CD4-positive, alpha-beta T cell (primary cell): ENCODE measurements around the gene STX16. TPM values are rescaled to one million over a fixed set of nuclear protein-coding genes. Genes with fewer than 3 reads are reported as not detected.

Experiments used
- ATAC-seq: fragments of 200-7000 bp; cut with Tn5 transposase; one replicate; pipeline ENCODE4 v1.10.0; 2022; ENCODE audit warnings: mild to moderate bottlenecking; ENCODE audit not compliant: poor library complexity
- CTCF ChIA-PET: fragments of 350-600 bp; sonication (Branson Sonifier 250); formaldehyde crosslinking; loops from one replicate; lab custom pipeline; 2021; ENCODE audit warnings: antibody characterized with exemption, inconsistent platforms; lab: Charles Lee
- POLR2A ChIA-PET: fragments of 350-600 bp; sonication (Branson Sonifier 250); formaldehyde crosslinking; loops from one replicate; lab custom pipeline; 2021; ENCODE audit warnings: antibody characterized with exemption, inconsistent platforms; lab: Charles Lee
- DNase-seq, 14 experiments: peaks; one replicate each; pipeline ENCODE4 v3.0.0-alpha.2; 2013 to 2020; ENCODE audit warnings: mixed read lengths in 2 of 14
- H3K27ac ChIP-seq, 2 donors: one replicate each; pipeline versions ENCODE4 v1.5.1 to v1.7.0; 2013; ENCODE audit warnings: low read length in 2 of 2, low read depth in 1 of 2, mild to moderate bottlenecking in 1 of 2
- H3K27me3 ChIP-seq, 2 experiments: 1 replicate in 1 of 2; 2 replicates in 1 of 2; pipeline versions ENCODE4 v1.6.1 to v1.7.0; 2013; ENCODE audit warnings: low read length in 2 of 2, control low read depth in 1 of 2, mild to moderate bottlenecking in 1 of 2, moderate library complexity in 1 of 2; ENCODE audit not compliant: insufficient read depth in 2 of 2, control insufficient read depth in 1 of 2
- H3K36me3 ChIP-seq: one replicate; pipeline ENCODE4 v1.6.1; 2013; ENCODE audit warnings: low read length, control low read depth; ENCODE audit not compliant: insufficient read depth
- H3K4me1 ChIP-seq: one replicate; pipeline ENCODE4 v1.6.1; 2013; ENCODE audit warnings: low read length, control low read depth; ENCODE audit not compliant: insufficient read depth
- H3K4me3 ChIP-seq: one replicate; pipeline ENCODE4 v1.5.1; 2013; ENCODE audit warnings: mild to moderate bottlenecking, low read length, moderate library complexity
- H3K9me3 ChIP-seq, 2 experiments: 1 replicate in 1 of 2; 2 replicates in 1 of 2; pipeline versions ENCODE4 v1.6.1 to v1.7.0; 2013; ENCODE audit warnings: low read length in 2 of 2, mild to moderate bottlenecking in 2 of 2, control low read depth in 1 of 2, moderate library complexity in 1 of 2; ENCODE audit not compliant: control insufficient read depth in 1 of 2, insufficient read depth in 1 of 2
- H3K27ac Mint-ChIP-seq: one replicate; pipeline ENCODE4 v1.8.0; 2020; ENCODE audit warnings: mixed read lengths
- H3K27me3 Mint-ChIP-seq: one replicate; pipeline ENCODE4 v1.8.0; 2021; ENCODE audit warnings: mixed read lengths
- H3K36me3 Mint-ChIP-seq: one replicate; pipeline ENCODE4 v1.8.0; 2021; ENCODE audit warnings: low read depth, mixed read lengths
- H3K4me1 Mint-ChIP-seq: one replicate; pipeline ENCODE4 v1.8.0; 2021; ENCODE audit warnings: low read depth, mixed read lengths
- H3K4me3 Mint-ChIP-seq: one replicate; pipeline ENCODE4 v1.8.0; 2020; ENCODE audit warnings: mild to moderate bottlenecking, mixed read lengths
- H3K9me3 Mint-ChIP-seq: one replicate; pipeline ENCODE4 v1.8.0; 2020; ENCODE audit warnings: mixed read lengths
- CTCF ChIP-seq: fragments of 200-600 bp; IDR thresholded peaks from one replicate; pipeline ENCODE4 v1.8.0; 2022; ENCODE audit warnings: antibody characterized with exemption, mild to moderate bottlenecking
- intact Hi-C, 2 experiments: fragments of 100-400 bp; cut with DNase I in 1 of 2; cut with micrococcal nuclease in 1 of 2; formaldehyde crosslinking; loops; one replicate each; pipeline versions ENCODE4 v1.15.1 to v1.9.0; 2023 to 2025; cut with DNase I, micrococcal nuclease
- total RNA-seq, 174 experiments: library from RNA in 2 of 174; stranded (reverse) in 2 of 174; gene quantifications; one replicate each; pipeline ENCODE4 v1.2.3 and lab custom pipeline; 2021 to 2026

STX16 gene
- total RNA-seq, 2 experiments from 2014 or later: 179 to 181 TPM

DNA sequence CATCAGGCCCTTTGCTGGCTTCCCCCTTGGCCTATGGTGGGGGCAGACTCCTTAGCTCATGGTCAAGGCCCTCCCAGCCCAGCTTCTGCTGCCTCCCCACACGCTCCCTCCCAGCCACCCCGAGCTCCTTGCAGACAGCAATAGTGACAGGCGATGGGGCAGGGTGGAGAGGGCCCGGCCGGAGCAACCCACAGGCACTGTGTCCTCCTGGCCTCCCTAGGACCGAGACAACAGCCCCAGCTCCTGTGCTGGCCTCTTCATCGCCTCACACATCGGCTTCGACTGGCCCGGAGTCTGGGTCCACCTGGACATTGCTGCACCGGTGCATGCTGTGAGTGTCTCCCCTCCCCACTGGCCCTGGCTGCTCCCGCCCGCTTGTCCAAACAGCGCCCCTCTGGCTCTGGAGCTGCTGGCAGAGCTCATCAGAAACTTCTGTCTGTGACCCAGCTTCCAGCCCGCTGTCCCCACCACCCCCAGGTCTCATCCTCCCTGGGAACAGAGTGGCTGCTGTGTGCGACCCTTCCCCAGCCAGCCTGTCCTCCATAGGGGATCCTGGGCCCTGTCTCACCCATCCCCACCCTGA lies 63.3 kb downstream of the STX16 start:
- H3K9me3 ChIP-seq: no peaks in the 10 kb centered on the region
- DNase-seq: peak in 1 of 14 experiments; percentile 8
- peaks cover 3% of the 10 kb centered on the region for H3K36me3 ChIP-seq
- H3K4me1 Mint-ChIP-seq: no peaks in the 10 kb centered on the region
- intact Hi-C loops: no loop called here
- H3K9me3 Mint-ChIP-seq: no peaks in the 10 kb centered on the region
- no peak overlapping the region for H3K4me3 Mint-ChIP-seq
- H3K4me1 ChIP-seq: no peaks in the 10 kb centered on the region
- no peak for TF ChIP-seq CTCF
- no peaks in the 10 kb centered on the region for H3K36me3 Mint-ChIP-seq
- H3K27me3 Mint-ChIP-seq: no peaks in the 10 kb centered on the region
- CTCF ChIA-PET: no interaction called here
- no peak overlapping the region for H3K27ac ChIP-seq
- no peak overlapping the region for H3K27ac Mint-ChIP-seq
- no peaks in the 10 kb centered on the region for H3K27me3 ChIP-seq
- POLR2A ChIA-PET: no interaction called here
- no peak for ATAC-seq
- H3K4me3 ChIP-seq: no peak overlapping the region

DNA sequence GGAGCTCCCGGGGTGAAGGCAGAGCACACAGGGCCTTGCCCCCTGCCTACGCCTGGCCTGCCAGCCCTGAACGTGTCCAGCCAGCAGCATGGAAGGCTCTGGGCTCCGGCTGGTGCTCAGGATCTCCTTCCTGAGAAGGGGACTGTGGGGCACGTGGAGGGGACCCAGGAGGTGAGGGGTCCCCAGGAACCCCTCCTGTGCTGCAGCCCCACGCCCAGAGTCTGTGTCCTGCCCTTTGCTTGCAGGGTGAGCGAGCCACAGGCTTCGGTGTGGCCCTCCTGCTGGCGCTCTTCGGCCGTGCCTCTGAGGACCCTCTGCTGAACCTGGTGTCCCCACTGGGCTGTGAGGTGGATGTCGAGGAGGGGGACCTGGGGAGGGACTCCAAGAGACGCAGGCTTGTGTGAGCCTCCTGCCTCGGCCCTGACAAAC lies 63.9 kb downstream of the STX16 start:
- DNase-seq: no peak
- H3K4me3 Mint-ChIP-seq: no peak overlapping the region

GRCh38 chr20:58715391-58715800 lies 64.3 kb downstream of the STX16 start:
- ChIA-PET CTCF (no interaction called here), POLR2A (no interaction called here)
- no peak overlapping the region for H3K27ac Mint-ChIP-seq
- H3K4me3 Mint-ChIP-seq: no peak overlapping the region
- Histone ChIP-seq H3K4me3 (no peak overlapping the region), H3K27me3 (no peaks in the 10 kb centered on the region), H3K36me3 (peaks cover 3% of the 10 kb centered on the region), H3K9me3 (no peaks in the 10 kb centered on the region), H3K27ac (no peak overlapping the region), H3K4me1 (no peaks in the 10 kb centered on the region)
- H3K36me3 Mint-ChIP-seq: no peaks in the 10 kb centered on the region
- intact Hi-C loops: no loop called here
- peak in 1 of 14 experiments; percentile 28 for DNase-seq
- ATAC-seq: no peak
- no peak for TF ChIP-seq CTCF
- no peaks in the 10 kb centered on the region for H3K4me1 Mint-ChIP-seq
- no peaks in the 10 kb centered on the region for H3K9me3 Mint-ChIP-seq
- H3K27me3 Mint-ChIP-seq: no peaks in the 10 kb centered on the region

More for the DNA sequence above, 63.9 kb downstream of the STX16 start:
- Mint-ChIP-seq H3K27ac (no peak overlapping the region), H3K4me1 (no peaks in the 10 kb centered on the region), H3K27me3 (no peaks in the 10 kb centered on the region), H3K9me3 (no peaks in the 10 kb centered on the region), H3K36me3 (no peaks in the 10 kb centered on the region)
- no peak for ATAC-seq
- intact Hi-C loops: no loop called here
- Histone ChIP-seq H3K27ac (no peak overlapping the region), H3K4me3 (no peak overlapping the region), H3K4me1 (no peaks in the 10 kb centered on the region), H3K9me3 (no peaks in the 10 kb centered on the region), H3K36me3 (peaks cover 3% of the 10 kb centered on the region), H3K27me3 (no peaks in the 10 kb centered on the region)
- CTCF ChIA-PET: no interaction called here
- no peak for TF ChIP-seq CTCF
- POLR2A ChIA-PET: no interaction called here
